Panc1 (cell line): ENCODE results near the gene TMA7. TPM values are rescaled to one million over a fixed set of nuclear protein-coding genes. Genes with fewer than 3 reads are reported as not detected.

ENCODE experiments used
- ATAC-seq: fragments of 200-7000 bp; cut with Tn5 transposase; 2 replicates; pipeline ENCODE4 v1.9.1; 2020; ENCODE audit warnings: mild to moderate bottlenecking, moderate library complexity
- BruUV-seq: library from RNA; stranded (reverse); fragments of 400-500 nt; replicated peaks from 2 replicates; lab custom pipeline; 2021; lab: Mats Ljungman, UMichigan
- CTCF ChIA-PET: fragments of 300-600 bp; sonication (Branson Sonifier 250); formaldehyde crosslinking; loops from one replicate; lab custom pipeline; 2022; ENCODE audit warnings: antibody characterized with exemption; lab: Charles Lee
- POLR2A ChIA-PET: fragments of 300-600 bp; sonication (Branson Sonifier 250); formaldehyde crosslinking; loops from one replicate; lab custom pipeline; 2022; ENCODE audit warnings: antibody characterized with exemption; lab: Charles Lee
- DNase-seq: peaks from one replicate; pipeline ENCODE4 v3.0.0-alpha.2; 2010; ENCODE audit warnings: low read depth, low spot score
- H3K27ac ChIP-seq: 2 replicates; pipeline ENCODE4 v1.5.1; 2011; ENCODE audit warnings: mild to moderate bottlenecking, low read length, inconsistent platforms
- H3K27me3 ChIP-seq: fragments of 200-500 bp; sonication (Bioruptor generic); 2 replicates; pipeline ENCODE4 v1.6.0; 2014; ENCODE audit warnings: low read length, inconsistent platforms; ENCODE audit not compliant: control insufficient read depth, insufficient read depth
- H3K36me3 ChIP-seq: fragments of 200-500 bp; sonication (Bioruptor generic); 2 replicates; pipeline ENCODE4 v1.5.1; 2014; ENCODE audit warnings: inconsistent platforms, mild to moderate bottlenecking, low read length, moderate library complexity; ENCODE audit not compliant: control insufficient read depth, insufficient read depth
- H3K4me1 ChIP-seq: 2 replicates; pipeline ENCODE4 v1.5.1; 2011; ENCODE audit warnings: inconsistent platforms, mild to moderate bottlenecking, low read length, moderate library complexity; ENCODE audit not compliant: control insufficient read depth, insufficient read depth
- H3K4me3 ChIP-seq, 2 experiments: 2 replicates each; pipeline ENCODE4 v1.5.1; 2011 to 2012; ENCODE audit warnings: low read depth in 2 of 2, low read length in 2 of 2, mild to moderate bottlenecking in 2 of 2, inconsistent platforms in 1 of 2, moderate library complexity in 1 of 2
- H3K9me3 ChIP-seq: fragments of 200-500 bp; sonication (Bioruptor generic); 2 replicates; pipeline ENCODE4 v1.5.1; 2014; ENCODE audit warnings: low read depth, mild to moderate bottlenecking, inconsistent platforms, low read length, moderate library complexity; ENCODE audit not compliant: control insufficient read depth, insufficient read depth
- POLR2AphosphoS5 ChIP-seq: IDR thresholded peaks from 2 replicates; pipeline ENCODE4 v1.6.1; 2012; ENCODE audit warnings: mild to moderate bottlenecking, low read depth, low read length, moderate library complexity
- SIN3A ChIP-seq: IDR thresholded peaks from 2 replicates; pipeline ENCODE4 v1.6.1; 2012; ENCODE audit warnings: low read depth, mild to moderate bottlenecking, low read length, moderate library complexity, borderline replicate concordance; ENCODE audit not compliant: insufficient read depth
- TCF7L2 ChIP-seq: IDR thresholded peaks from 2 replicates; pipeline ENCODE4 v1.6.1; 2011; ENCODE audit warnings: mild to moderate bottlenecking, low read depth, low read length, inconsistent platforms
- in situ Hi-C: cut with HindIII; loops from 2 replicates; pipeline ENCODE4 v1.10.0; 2016; ENCODE audit warnings: low sequenced_read_pairs, low pct_unique_long_range_greater_than_20kb
- intact Hi-C: fragments of 100-400 bp; cut with micrococcal nuclease; formaldehyde crosslinking; loops from one replicate; pipeline ENCODE4 v1.10.0; 2022; ENCODE audit not compliant: unreplicated experiment
- total RNA-seq: library from RNA; stranded (reverse); gene quantifications from one replicate; pipeline ENCODE4 v1.2.1, GENCODE V29; 2021; ENCODE audit not compliant: unreplicated experiment
- TF ChIP-seq, protein P1 (sequence below): fragments of 450-650 bp; IDR thresholded peaks from 2 replicates; pipeline ENCODE4 v1.5.1; 2017; ENCODE audit warnings: mild to moderate bottlenecking
- TF ChIP-seq, protein P2 (sequence below), 2 experiments: IDR thresholded peaks; 2 replicates each; pipeline ENCODE4 v1.6.1; 2011 to 2012; ENCODE audit warnings: low read depth in 2 of 2, control low read depth in 1 of 2, low read length in 1 of 2, mild to moderate bottlenecking in 1 of 2, moderate library complexity in 1 of 2; ENCODE audit not compliant: insufficient read depth in 1 of 2

Gene TMA7
- total RNA-seq, 1 experiment from 2014 or later: 175 TPM

DNA sequence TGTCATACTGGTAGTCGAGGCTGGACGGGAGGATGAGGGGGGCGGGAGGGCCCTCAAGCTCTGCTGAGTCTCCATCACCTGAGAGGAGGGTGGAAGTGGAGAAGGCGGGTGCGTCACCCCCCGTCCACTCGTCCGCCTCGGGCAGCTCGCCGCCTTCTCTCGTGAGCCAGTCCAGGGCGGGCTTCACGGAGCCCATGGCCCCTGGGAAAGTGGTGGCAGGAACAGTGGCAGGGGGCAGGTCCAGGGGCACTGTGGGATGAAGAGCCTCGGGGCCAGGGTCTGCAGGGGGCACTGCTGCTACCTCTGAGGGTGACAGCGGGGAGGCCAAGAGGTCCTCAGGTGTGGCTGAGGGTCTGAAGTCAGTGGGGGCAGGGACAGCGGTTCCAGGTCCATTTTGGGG is 20.5 kb upstream of the TMA7 start:
- no peak for TF ChIP-seq POLR2AphosphoS5
- no peak for TF ChIP-seq SIN3A
- TF ChIP-seq, protein P1, sequence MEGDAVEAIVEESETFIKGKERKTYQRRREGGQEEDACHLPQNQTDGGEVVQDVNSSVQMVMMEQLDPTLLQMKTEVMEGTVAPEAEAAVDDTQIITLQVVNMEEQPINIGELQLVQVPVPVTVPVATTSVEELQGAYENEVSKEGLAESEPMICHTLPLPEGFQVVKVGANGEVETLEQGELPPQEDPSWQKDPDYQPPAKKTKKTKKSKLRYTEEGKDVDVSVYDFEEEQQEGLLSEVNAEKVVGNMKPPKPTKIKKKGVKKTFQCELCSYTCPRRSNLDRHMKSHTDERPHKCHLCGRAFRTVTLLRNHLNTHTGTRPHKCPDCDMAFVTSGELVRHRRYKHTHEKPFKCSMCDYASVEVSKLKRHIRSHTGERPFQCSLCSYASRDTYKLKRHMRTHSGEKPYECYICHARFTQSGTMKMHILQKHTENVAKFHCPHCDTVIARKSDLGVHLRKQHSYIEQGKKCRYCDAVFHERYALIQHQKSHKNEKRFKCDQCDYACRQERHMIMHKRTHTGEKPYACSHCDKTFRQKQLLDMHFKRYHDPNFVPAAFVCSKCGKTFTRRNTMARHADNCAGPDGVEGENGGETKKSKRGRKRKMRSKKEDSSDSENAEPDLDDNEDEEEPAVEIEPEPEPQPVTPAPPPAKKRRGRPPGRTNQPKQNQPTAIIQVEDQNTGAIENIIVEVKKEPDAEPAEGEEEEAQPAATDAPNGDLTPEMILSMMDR: no peak
- no peak for TF ChIP-seq TCF7L2
- ATAC-seq: no peak
- DNase-seq: no peak
- intact Hi-C loops (no loop called here), in situ Hi-C loops (no loop called here)
- no peaks in the 10 kb centered on the region for H3K27me3 ChIP-seq
- ChIA-PET POLR2A (no interaction called here), CTCF (interaction anchor here (1.5 kb wide), 1 partner anchor 17 kb away, joined by 7 read pairs; no protein-coding TSS in a partner anchor)
- H3K4me1 ChIP-seq: no peaks in the 10 kb centered on the region
- H3K27ac ChIP-seq: no peak overlapping the region
- H3K36me3 ChIP-seq: no peaks in the 10 kb centered on the region
- no peaks in the 10 kb centered on the region for H3K9me3 ChIP-seq
- no peak overlapping the region for H3K4me3 ChIP-seq
- no TSS peak for BruUV-seq

GRCh38 chr3:48420561-48420960 is 19.5 kb upstream of the TMA7 start:
- Histone ChIP-seq H3K36me3 (no peaks in the 10 kb centered on the region), H3K9me3 (no peaks in the 10 kb centered on the region), H3K4me3 (no peak overlapping the region), H3K4me1 (no peaks in the 10 kb centered on the region), H3K27ac (no peak overlapping the region), H3K27me3 (no peaks in the 10 kb centered on the region)
- no peak for TF ChIP-seq POLR2AphosphoS5
- TF ChIP-seq TCF7L2: no peak
- TF ChIP-seq, protein P1: no peak
- TF ChIP-seq, protein P2, sequence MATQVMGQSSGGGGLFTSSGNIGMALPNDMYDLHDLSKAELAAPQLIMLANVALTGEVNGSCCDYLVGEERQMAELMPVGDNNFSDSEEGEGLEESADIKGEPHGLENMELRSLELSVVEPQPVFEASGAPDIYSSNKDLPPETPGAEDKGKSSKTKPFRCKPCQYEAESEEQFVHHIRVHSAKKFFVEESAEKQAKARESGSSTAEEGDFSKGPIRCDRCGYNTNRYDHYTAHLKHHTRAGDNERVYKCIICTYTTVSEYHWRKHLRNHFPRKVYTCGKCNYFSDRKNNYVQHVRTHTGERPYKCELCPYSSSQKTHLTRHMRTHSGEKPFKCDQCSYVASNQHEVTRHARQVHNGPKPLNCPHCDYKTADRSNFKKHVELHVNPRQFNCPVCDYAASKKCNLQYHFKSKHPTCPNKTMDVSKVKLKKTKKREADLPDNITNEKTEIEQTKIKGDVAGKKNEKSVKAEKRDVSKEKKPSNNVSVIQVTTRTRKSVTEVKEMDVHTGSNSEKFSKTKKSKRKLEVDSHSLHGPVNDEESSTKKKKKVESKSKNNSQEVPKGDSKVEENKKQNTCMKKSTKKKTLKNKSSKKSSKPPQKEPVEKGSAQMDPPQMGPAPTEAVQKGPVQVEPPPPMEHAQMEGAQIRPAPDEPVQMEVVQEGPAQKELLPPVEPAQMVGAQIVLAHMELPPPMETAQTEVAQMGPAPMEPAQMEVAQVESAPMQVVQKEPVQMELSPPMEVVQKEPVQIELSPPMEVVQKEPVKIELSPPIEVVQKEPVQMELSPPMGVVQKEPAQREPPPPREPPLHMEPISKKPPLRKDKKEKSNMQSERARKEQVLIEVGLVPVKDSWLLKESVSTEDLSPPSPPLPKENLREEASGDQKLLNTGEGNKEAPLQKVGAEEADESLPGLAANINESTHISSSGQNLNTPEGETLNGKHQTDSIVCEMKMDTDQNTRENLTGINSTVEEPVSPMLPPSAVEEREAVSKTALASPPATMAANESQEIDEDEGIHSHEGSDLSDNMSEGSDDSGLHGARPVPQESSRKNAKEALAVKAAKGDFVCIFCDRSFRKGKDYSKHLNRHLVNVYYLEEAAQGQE (IDR thresholded peaks at IDR 0.05; ENCODE audit: insufficient read depth in 1 of 2, low read depth in 2 of 2, low read length in 1 of 2): no peak
- no peak for TF ChIP-seq SIN3A
- intact Hi-C loops (no loop called here), in situ Hi-C loops (no loop called here)
- CTCF ChIA-PET: no interaction called here
- no peak for ATAC-seq
- POLR2A ChIA-PET: no interaction called here
- BruUV-seq: no TSS peak
- DNase-seq: no peak
